ENCODE results near the gene HOXD1.

GRCh38 chr2:176167398-176167797 is 21.1 kb upstream of the HOXD1 start:
- no peak for TF ChIP-seq CTCF (conservative IDR thresholded peaks at IDR 0.05 in 1 of 2, IDR thresholded peaks at IDR 0.05 in 1 of 2; ENCODE audit: extremely low read depth in 1 of 2, insufficient read depth in 1 of 2, low read depth in 1 of 2, low read length in 2 of 2)
- TF ChIP-seq EZH2 (IDR thresholded peaks at IDR 0.05; ENCODE audit: borderline replicate concordance, low read length): no peak
